Suprapubic skin (tissue), 4 donors: ENCODE results near the gene LBHD2. TPM values are rescaled to one million over a fixed set of nuclear protein-coding genes. Genes with fewer than 3 reads are reported as not detected.

ENCODE experiments used
- DNase-seq, 2 donors: peaks; one replicate each; pipeline ENCODE4 v3.0.0-alpha.2; 2019; ENCODE audit warnings: low spot score in 2 of 2
- H3K27ac ChIP-seq: fragments of 200-600 bp; sonication (generic); one replicate; pipeline ENCODE4 v1.5.1; 2019
- H3K27me3 ChIP-seq: fragments of 200-600 bp; sonication (generic); one replicate; pipeline ENCODE4 v1.5.1; 2019
- H3K36me3 ChIP-seq: fragments of 200-600 bp; sonication (generic); one replicate; pipeline ENCODE4 v1.5.1; 2019
- H3K4me1 ChIP-seq: fragments of 200-600 bp; sonication (generic); one replicate; pipeline ENCODE4 v1.5.1; 2019
- H3K4me3 ChIP-seq: fragments of 200-600 bp; sonication (generic); one replicate; pipeline ENCODE4 v1.5.1; 2019; ENCODE audit warnings: mild to moderate bottlenecking
- H3K9me3 ChIP-seq: fragments of 200-600 bp; sonication (generic); one replicate; pipeline ENCODE4 v1.5.1; 2019
- CTCF ChIP-seq, 2 donors: fragments of 200-600 bp in 1 of 2; fragments of 450-650 bp in 1 of 2; sonication (generic) in 1 of 2; IDR thresholded peaks; one replicate each; pipeline ENCODE4 v1.5.1; 2016 to 2019; ENCODE audit warnings: antibody characterized with exemption in 2 of 2, mild to moderate bottlenecking in 1 of 2, moderate library complexity in 1 of 2
- EP300 ChIP-seq: sonication (generic); formaldehyde crosslinking; IDR thresholded peaks from one replicate; pipeline ENCODE4 v1.6.1; 2017; ENCODE audit warnings: antibody characterized with exemption
- POLR2A ChIP-seq, 2 donors: fragments of 450-650 bp; IDR thresholded peaks; one replicate each; pipeline ENCODE4 v1.6.1; 2017; ENCODE audit warnings: antibody characterized with exemption in 2 of 2, mild to moderate bottlenecking in 2 of 2, moderate library complexity in 2 of 2
- POLR2AphosphoS5 ChIP-seq, 3 donors: sonication (generic); formaldehyde crosslinking; IDR thresholded peaks; one replicate each; pipeline ENCODE4 v1.6.1; 2017; ENCODE audit warnings: antibody characterized with exemption in 3 of 3
- WGBS: methylation state at CpG from one replicate; pipeline ENCODE4 v1.1.5; 2018; 5-methylcytosine and 5-hydroxymethylcytosine counted together
- total RNA-seq, 4 donors: library from RNA; depleted of rRNA; stranded (reverse); fragments of >200 nt; gene quantifications; one replicate each; pipeline ENCODE4 v1.1.0, GENCODE V29; 2016

LBHD2 gene
- total RNA-seq, 4 donors from 2014 or later = not detected

- no peak for TF ChIP-seq POLR2A (IDR thresholded peaks at IDR 0.05)
- no peak for TF ChIP-seq POLR2AphosphoS5 (IDR thresholded peaks at IDR 0.05)
- TF ChIP-seq CTCF (IDR thresholded peaks at IDR 0.05) = peak; percentile 14 to 38
- Histone ChIP-seq H3K9me3 (no peaks in the 10 kb centered on the region), H3K36me3 (peaks cover 20% of the 10 kb centered on the region), H3K4me1 (peaks cover 92% of the 10 kb centered on the region), H3K4me3 (peak overlapping the region; percentile 42), H3K27me3 (peaks cover 10% of the 10 kb centered on the region), H3K27ac (peak overlapping the region; percentile 48)
- peak in 1 of 2 donors; percentile 70 for DNase-seq
- WGBS = 26% methylated on average over 27 of the region's 62 CpGs
Measured at GRCh38 chr14:103126873-103127304, 42.9 kb downstream of the LBHD2 start.

GRCh38 chr14:103127356-103127755 lies 43.3 kb downstream of the LBHD2 start:
- peaks cover 25% of the 10 kb centered on the region for H3K36me3 ChIP-seq
- H3K9me3 ChIP-seq = no peaks in the 10 kb centered on the region
- TF ChIP-seq POLR2AphosphoS5 (IDR thresholded peaks at IDR 0.05) (no peak), POLR2A (IDR thresholded peaks at IDR 0.05) (no peak), EP300 (no peak), CTCF (IDR thresholded peaks at IDR 0.05) (no peak)
- peak overlapping the region; percentile 42 for H3K4me3 ChIP-seq
- DNase-seq = peak in 1 of 2 donors; percentile 76
- peaks cover 10% of the 10 kb centered on the region for H3K27me3 ChIP-seq
- H3K4me1 ChIP-seq = peaks cover 88% of the 10 kb centered on the region
- H3K27ac ChIP-seq = peak overlapping the region; percentile 8
- 64% methylated on average over 21 of the region's 39 CpGs for WGBS

- H3K4me3 ChIP-seq = peak overlapping the region; percentile 42
Measured at GRCh38 chr14:103127861-103128598, 44.0 kb downstream of the LBHD2 start.

GRCh38 chr14:103128631-103129300 lies 44.8 kb downstream of the LBHD2 start:
- H3K9me3 ChIP-seq = no peaks in the 10 kb centered on the region
- peak overlapping the region; percentile 54 for H3K27ac ChIP-seq
- H3K4me3 ChIP-seq = no peak overlapping the region
- DNase-seq = no peak
- H3K27me3 ChIP-seq = no peaks in the 10 kb centered on the region
- peaks cover 74% of the 10 kb centered on the region for H3K4me1 ChIP-seq
- H3K36me3 ChIP-seq = peaks cover 39% of the 10 kb centered on the region
- no peak for TF ChIP-seq POLR2A (IDR thresholded peaks at IDR 0.05)
- TF ChIP-seq CTCF (IDR thresholded peaks at IDR 0.05) = no peak
- no peak for TF ChIP-seq POLR2AphosphoS5 (IDR thresholded peaks at IDR 0.05)
- TF ChIP-seq EP300 = no peak
- WGBS = 46% methylated on average over 9 of the region's 13 CpGs

More at GRCh38 chr14:103127861-103128598, 44.0 kb downstream of the LBHD2 start:
- peak overlapping the region; percentile 54 for H3K27ac ChIP-seq
- H3K4me1 ChIP-seq = peaks cover 81% of the 10 kb centered on the region
- DNase-seq = peak in 1 of 2 donors; percentile 80
- H3K9me3 ChIP-seq = no peaks in the 10 kb centered on the region
- H3K36me3 ChIP-seq = peaks cover 32% of the 10 kb centered on the region
- H3K27me3 ChIP-seq = peaks cover 6% of the 10 kb centered on the region
- TF ChIP-seq POLR2AphosphoS5 (IDR thresholded peaks at IDR 0.05) (no peak), CTCF (IDR thresholded peaks at IDR 0.05) (no peak), EP300 (no peak), POLR2A (IDR thresholded peaks at IDR 0.05) (no peak)
- WGBS = 76% methylated on average over 10 of the region's 16 CpGs
